ENCODE measurements around the gene PPP1R16B.

- TF ChIP-seq POLR2A (IDR thresholded peaks at IDR 0.05), result no peak
- TF ChIP-seq, protein P1, sequence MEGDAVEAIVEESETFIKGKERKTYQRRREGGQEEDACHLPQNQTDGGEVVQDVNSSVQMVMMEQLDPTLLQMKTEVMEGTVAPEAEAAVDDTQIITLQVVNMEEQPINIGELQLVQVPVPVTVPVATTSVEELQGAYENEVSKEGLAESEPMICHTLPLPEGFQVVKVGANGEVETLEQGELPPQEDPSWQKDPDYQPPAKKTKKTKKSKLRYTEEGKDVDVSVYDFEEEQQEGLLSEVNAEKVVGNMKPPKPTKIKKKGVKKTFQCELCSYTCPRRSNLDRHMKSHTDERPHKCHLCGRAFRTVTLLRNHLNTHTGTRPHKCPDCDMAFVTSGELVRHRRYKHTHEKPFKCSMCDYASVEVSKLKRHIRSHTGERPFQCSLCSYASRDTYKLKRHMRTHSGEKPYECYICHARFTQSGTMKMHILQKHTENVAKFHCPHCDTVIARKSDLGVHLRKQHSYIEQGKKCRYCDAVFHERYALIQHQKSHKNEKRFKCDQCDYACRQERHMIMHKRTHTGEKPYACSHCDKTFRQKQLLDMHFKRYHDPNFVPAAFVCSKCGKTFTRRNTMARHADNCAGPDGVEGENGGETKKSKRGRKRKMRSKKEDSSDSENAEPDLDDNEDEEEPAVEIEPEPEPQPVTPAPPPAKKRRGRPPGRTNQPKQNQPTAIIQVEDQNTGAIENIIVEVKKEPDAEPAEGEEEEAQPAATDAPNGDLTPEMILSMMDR (IDR thresholded peaks at IDR 0.05), result no peak
Measured at GRCh38 chr20:38889050-38889449, 83.6 kb downstream of the PPP1R16B start.

Data from heart left ventricle (tissue), 13 donors.